GM12801 (cell line): ENCODE measurements around the gene SASH1.

ENCODE experiments used
- CTCF ChIP-seq: IDR thresholded peaks from one replicate; pipeline ENCODE4 v1.5.1; 2011; ENCODE audit warnings: control low read depth; ENCODE audit not compliant: insufficient read length; ENCODE audit errors: extremely low read depth

SASH1 gene

GRCh38 chr6:148457843-148458159 is 115.2 kb downstream of the SASH1 start:
- TF ChIP-seq CTCF = no peak

GRCh38 chr6:148459238-148459637 is 116.6 kb downstream of the SASH1 start:
- TF ChIP-seq CTCF = no peak

GRCh38 chr6:148460876-148461646 is 118.4 kb downstream of the SASH1 start:
- TF ChIP-seq CTCF = no peak

GRCh38 chr6:148461986-148462577 is 119.4 kb downstream of the SASH1 start:
- TF ChIP-seq CTCF = no peak

- no peak for TF ChIP-seq CTCF
Observed at GRCh38 chr6:148463671-148464070, 121.0 kb downstream of the SASH1 start.

GRCh38 chr6:148464319-148465010 is 121.8 kb downstream of the SASH1 start:
- no peak for TF ChIP-seq CTCF

- TF ChIP-seq CTCF = no peak
Observed at GRCh38 chr6:148465011-148465335, 122.3 kb downstream of the SASH1 start.
